Fibroblast of lung (primary cell): ENCODE results near the gene ZNF410. TPM values are rescaled to one million over a fixed set of nuclear protein-coding genes. Genes with fewer than 3 reads are reported as not detected.

Experiments
- DNase-seq, 2 donors: peaks; one replicate each; pipeline versions ENCODE4 v3.0.0 to v3.0.0-alpha.2; 2010; ENCODE audit warnings: low read depth in 2 of 2
- H2AFZ ChIP-seq: 2 replicates; pipeline ENCODE4 v1.5.1; 2012; ENCODE audit warnings: low read length, control low read depth, inconsistent platforms
- H3K27ac ChIP-seq: 2 replicates; pipeline ENCODE4 v1.5.1; 2011; ENCODE audit warnings: low read length, control low read depth; ENCODE audit not compliant: insufficient read depth
- H3K27me3 ChIP-seq: 2 replicates; pipeline ENCODE4 v1.5.1; 2011; ENCODE audit warnings: mild to moderate bottlenecking, low read length; ENCODE audit not compliant: control insufficient read depth, insufficient read depth
- H3K36me3 ChIP-seq: 2 replicates; pipeline ENCODE4 v1.5.1; 2011; ENCODE audit warnings: low read length; ENCODE audit not compliant: control insufficient read depth, insufficient read depth
- H3K4me1 ChIP-seq: 2 replicates; pipeline ENCODE4 v1.5.1; 2011; ENCODE audit warnings: low read length; ENCODE audit not compliant: control insufficient read depth, insufficient read depth; ENCODE audit errors: extremely low read depth
- H3K4me2 ChIP-seq: 2 replicates; pipeline ENCODE4 v1.5.1; 2011; ENCODE audit warnings: low read length, control low read depth; ENCODE audit not compliant: insufficient read depth; ENCODE audit errors: extremely low read depth
- H3K4me3 ChIP-seq, 4 experiments: fragments of 200-600 bp in 1 of 4; sonication (generic) in 1 of 4; replicated peaks in 1 of 4; 2 replicates each; pipeline ENCODE4 v1.5.1; 2011 to 2016; ENCODE audit warnings: low read length in 4 of 4, low read depth in 3 of 4, mild to moderate bottlenecking in 3 of 4, control low read depth in 2 of 4, inconsistent platforms in 1 of 4, mixed read lengths in 1 of 4; ENCODE audit not compliant: insufficient read depth in 1 of 4; ENCODE audit errors: control extremely low read depth in 1 of 4
- H3K79me2 ChIP-seq: 2 replicates; pipeline ENCODE4 v1.5.1; 2012; ENCODE audit warnings: mild to moderate bottlenecking, low read length, inconsistent platforms; ENCODE audit not compliant: control insufficient read depth, insufficient read depth
- H3K9ac ChIP-seq: 2 replicates; pipeline ENCODE4 v1.5.1; 2011; ENCODE audit warnings: mild to moderate bottlenecking, low read length, control low read depth; ENCODE audit not compliant: insufficient read depth
- H3K9me3 ChIP-seq: 2 replicates; pipeline ENCODE4 v1.5.1; 2012; ENCODE audit warnings: low read depth, low read length; ENCODE audit not compliant: control insufficient read depth, insufficient read depth
- H4K20me1 ChIP-seq: 2 replicates; pipeline ENCODE4 v1.5.1; 2011; ENCODE audit warnings: low read length; ENCODE audit not compliant: control insufficient read depth, insufficient read depth; ENCODE audit errors: extremely low read depth
- CTCF ChIP-seq, 2 donors: IDR thresholded peaks in 1 of 2; conservative IDR thresholded peaks in 1 of 2; 1 replicate in 1 of 2; 2 replicates in 1 of 2; pipeline ENCODE4 v1.5.1; 2011 to 2012; ENCODE audit warnings: low read length in 2 of 2, control low read depth in 1 of 2, inconsistent platforms in 1 of 2, low read depth in 1 of 2, mild to moderate bottlenecking in 1 of 2
- EZH2 ChIP-seq: IDR thresholded peaks from 2 replicates; pipeline ENCODE4 v1.5.1; 2012; ENCODE audit warnings: low read length, control low read depth, mild to moderate bottlenecking; ENCODE audit errors: missing control alignments
- polyA plus RNA-seq, 2 donors: library from polyadenylated mRNA; depleted of rRNA in 1 of 2; stranded (reverse) in 1 of 2; unstranded in 1 of 2; fragments of >200 nt; gene quantifications; 2 replicates each; pipeline ENCODE4 v1.2.1, GENCODE V29; 2011 to 2012; ENCODE audit warnings: missing spikeins in 1 of 2
- total RNA-seq: library from RNA; depleted of rRNA; stranded (reverse); fragments of >200 nt; gene quantifications from 2 replicates; pipeline ENCODE4 v1.2.1, GENCODE V29; 2014

The ZNF410 gene
- total and polyA plus RNA-seq, 2 donors (not counting 1 experiment from before 2014, with no cell fraction given) = 46.5 to 80.4 TPM

GRCh38 chr14:73873660-73874059, 13.0 kb upstream of the ZNF410 start:
- H3K9ac ChIP-seq = no peak overlapping the region
- no peaks in the 10 kb centered on the region for H3K9me3 ChIP-seq
- no peaks in the 10 kb centered on the region for H3K79me2 ChIP-seq
- no peaks in the 10 kb centered on the region for H3K27me3 ChIP-seq
- no peaks in the 10 kb centered on the region for H4K20me1 ChIP-seq
- no peak overlapping the region for H2AFZ ChIP-seq
- H3K4me1 ChIP-seq = no peaks in the 10 kb centered on the region
- no peak for TF ChIP-seq EZH2
- TF ChIP-seq CTCF (conservative IDR thresholded peaks at IDR 0.05 in 1 of 2, IDR thresholded peaks at IDR 0.05 in 1 of 2; ENCODE audit: low read depth in 1 of 2, low read length in 2 of 2) = no peak
- no peak overlapping the region for H3K4me2 ChIP-seq
- no peak overlapping the region for H3K27ac ChIP-seq
- H3K36me3 ChIP-seq = no peaks in the 10 kb centered on the region
- no peak for DNase-seq
- no peak overlapping the region for H3K4me3 ChIP-seq

- TF ChIP-seq CTCF (conservative IDR thresholded peaks at IDR 0.05 in 1 of 2, IDR thresholded peaks at IDR 0.05 in 1 of 2; ENCODE audit: low read depth in 1 of 2, low read length in 2 of 2) (no peak), EZH2 (no peak)
- Histone ChIP-seq H3K79me2 (no peaks in the 10 kb centered on the region), H3K9me3 (no peaks in the 10 kb centered on the region), H3K27me3 (no peaks in the 10 kb centered on the region), H3K4me3 (no peak overlapping the region), H3K4me1 (no peaks in the 10 kb centered on the region), H2AFZ (no peak overlapping the region), H4K20me1 (no peaks in the 10 kb centered on the region), H3K4me2 (no peak overlapping the region), H3K36me3 (no peaks in the 10 kb centered on the region), H3K9ac (no peak overlapping the region), H3K27ac (no peak overlapping the region)
- no peak for DNase-seq
Measured at GRCh38 chr14:73877790-73878189, 8.9 kb upstream of the ZNF410 start.

GRCh38 chr14:73878436-73878835, 8.2 kb upstream of the ZNF410 start:
- no peak overlapping the region for H3K4me2 ChIP-seq
- no peaks in the 10 kb centered on the region for H3K4me1 ChIP-seq
- no peak overlapping the region for H3K27ac ChIP-seq
- H4K20me1 ChIP-seq = no peaks in the 10 kb centered on the region
- no peak overlapping the region for H2AFZ ChIP-seq
- H3K4me3 ChIP-seq = no peak overlapping the region
- no peaks in the 10 kb centered on the region for H3K79me2 ChIP-seq
- no peaks in the 10 kb centered on the region for H3K36me3 ChIP-seq
- TF ChIP-seq CTCF (conservative IDR thresholded peaks at IDR 0.05 in 1 of 2, IDR thresholded peaks at IDR 0.05 in 1 of 2; ENCODE audit: low read depth in 1 of 2, low read length in 2 of 2) (no peak), EZH2 (no peak)
- no peak overlapping the region for H3K9ac ChIP-seq
- DNase-seq = peak; percentile 58 to 79
- H3K27me3 ChIP-seq = no peaks in the 10 kb centered on the region
- H3K9me3 ChIP-seq = no peaks in the 10 kb centered on the region
